Measurements from ENCODE around the gene C4orf51. TPM values are rescaled to one million over a fixed set of nuclear protein-coding genes. Genes with fewer than 3 reads are reported as not detected.

The C4orf51 gene
- total and polyA plus RNA-seq, 2 of the 4 experiments (the other 2 are of a cell fraction), result not detected

DNA sequence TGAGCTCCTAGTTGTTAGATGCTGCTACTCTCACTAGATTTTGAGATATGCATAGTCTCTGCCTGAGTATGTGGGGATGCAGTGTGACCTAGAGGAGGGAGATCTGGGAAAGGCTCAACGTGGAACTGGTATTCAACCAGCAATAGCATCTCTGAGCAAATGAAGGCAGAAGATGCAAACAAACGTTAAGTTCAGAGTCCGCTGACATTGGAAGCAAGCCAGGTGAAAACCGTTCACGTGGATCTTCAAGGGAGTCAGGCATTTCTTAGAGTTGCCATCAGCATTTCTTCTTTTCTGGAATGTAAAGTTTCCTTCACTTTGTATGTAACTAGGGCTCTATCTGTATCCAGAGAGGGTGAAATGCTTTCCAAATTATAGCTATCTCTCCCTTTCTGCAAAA is 59.9 kb downstream of the C4orf51 start:
- H4K5ac ChIP-seq (ENCODE audit: low read depth, low read length), result no peak overlapping the region; the same call in 1 of the 2 replicates
- H3K9me1 ChIP-seq (ENCODE audit: insufficient read depth, low read length), result peaks cover 14% of the 10 kb centered on the region
- no peak overlapping the region for H3K4me3 ChIP-seq (ENCODE audit: insufficient read depth, low read depth, low read length)
- POLR2A ChIA-PET (ENCODE audit: unreplicated experiment), result no interaction called here
- DNase-seq (no peak), ATAC-seq (ENCODE audit: low read depth) (no peak)
- no peak overlapping the region for H3K18ac ChIP-seq (ENCODE audit: low read depth, low read length)
- intact Hi-C loops (cut with micrococcal nuclease) (loop anchor here (5.0 to 10.0 kb wide), 3 partner anchors 137 to 525 kb away; partner anchors contain the start of gene SMAD1), in situ Hi-C loops (cut with MboI; ENCODE audit: low sequenced_read_pairs) (loop anchor here (5.0 kb wide), 1 partner anchor 67 kb away; no protein-coding TSS in a partner anchor), dilution Hi-C loops (cut with HindIII; ENCODE audit: low sequenced_read_pairs, unreplicated experiment) (no loop called here)
- no peaks in the 10 kb centered on the region for H3K27me3 ChIP-seq (ENCODE audit: control insufficient read depth, insufficient read depth, low read length)
- peak overlapping the region; percentile 74; the same call in 1 of the 2 replicates for H3K14ac ChIP-seq (replicated peaks; ENCODE audit: low read depth, low read length)
- no peak overlapping the region for H2BK5ac ChIP-seq (ENCODE audit: low read depth, low read length, poor library complexity, severe bottlenecking)
- peak overlapping the region; percentile 45 for H2AK5ac ChIP-seq (ENCODE audit: low read depth, low read length)
- H2BK120ac ChIP-seq (ENCODE audit: low read depth, low read length), result peak overlapping the region; percentile 4; the same call in 1 of the 2 replicates
- H2AFZ ChIP-seq (replicated peaks; ENCODE audit: low read length, poor library complexity), result no peak overlapping the region
- no peaks in the 10 kb centered on the region for H3K9me3 ChIP-seq (ENCODE audit: control insufficient read depth, insufficient read depth, low read length)
- no peak overlapping the region; the same call in 1 of the 2 replicates for H4K91ac ChIP-seq (ENCODE audit: insufficient read depth, low read depth, low read length)
- H2BK20ac ChIP-seq (ENCODE audit: low read depth, low read length), result no peak overlapping the region
- H3K23ac ChIP-seq (ENCODE audit: low read depth, low read length), result no peak overlapping the region
- BruUV-seq (replicated peaks), result no TSS peak
- CTCF ChIA-PET, result interaction anchor here (0.6 to 1.0 kb wide), 2 partner anchors 32 to 1645 kb away, joined by 4 to 8 read pairs; no protein-coding TSS in a partner anchor
- H3K4me2 ChIP-seq (ENCODE audit: low read depth, low read length), result no peak overlapping the region
- H4K8ac ChIP-seq (ENCODE audit: low read depth in 2 of 2, low read length in 2 of 2), result no peak overlapping the region
- H3K79me1 ChIP-seq (ENCODE audit: low read depth in 1 of 2, low read length in 2 of 2), result peaks cover 0 to 6% of the 10 kb centered on the region in 2 experiments; a peak in 1 of 4 replicates
- no peak for TF ChIP-seq CEBPB (IDR thresholded peaks at IDR 0.05; ENCODE audit: low read depth, low read length)
- no peak for TF ChIP-seq USF2 (IDR thresholded peaks at IDR 0.05; ENCODE audit: low read depth, low read length)
- no peaks in the 10 kb centered on the region for H4K20me1 ChIP-seq (ENCODE audit: insufficient read depth, low read length)
- H3K4me1 ChIP-seq (ENCODE audit: control insufficient read depth, insufficient read depth, low read length), result peaks cover 19% of the 10 kb centered on the region
- no peaks in the 10 kb centered on the region for H3K36me3 ChIP-seq (ENCODE audit: control insufficient read depth, insufficient read depth, low read length)
- no peak overlapping the region for H2AK9ac ChIP-seq (replicated peaks; ENCODE audit: low read depth, low read length, poor library complexity)
- no peak overlapping the region for H3K9ac ChIP-seq (ENCODE audit: low read depth, low read length)
- no peak overlapping the region for H3K56ac ChIP-seq (ENCODE audit: extremely low read depth, insufficient read depth, low read length)
- 0 out of 3 replicates have a peak overlapping the region, but pooled peaks have one; percentile 35 for H2BK15ac ChIP-seq (ENCODE audit: low read depth, low read length)
- peak overlapping the region; percentile 37; the same call in 1 of the 2 replicates for H3K4ac ChIP-seq (ENCODE audit: low read depth, low read length)
- no peak overlapping the region for H3K27ac ChIP-seq (ENCODE audit: insufficient read depth, low read length)
- WGBS, 2 experiments (ENCODE audit: extremely low coverage in 2 of 2, insufficient read length in 1 of 2), result 50% methylated on average over 1 of the region's 5 CpGs; no CpG with 5 or more reads in 1 of the 2 experiments
